Left ventricle myocardium inferior (tissue), 1 donor: ENCODE measurements around the gene APBB1. TPM values are rescaled to one million over a fixed set of nuclear protein-coding genes. Genes with fewer than 3 reads are reported as not detected.
A peak's percentile ranks its signal among the peaks of the same experiment; 100 is the strongest.

ENCODE experiments used
- DNase-seq: peaks from one replicate; pipeline ENCODE4 v3.0.0-alpha.2; 2020
- H3K27ac ChIP-seq: fragments of 200-600 bp; replicated peaks from 2 replicates; pipeline ENCODE4 v1.8.0; 2021
- H3K27me3 ChIP-seq: fragments of 200-600 bp; 2 replicates; pipeline ENCODE4 v1.8.0; 2021; ENCODE audit warnings: low read depth
- H3K36me3 ChIP-seq: fragments of 200-600 bp; 2 replicates; pipeline ENCODE4 v1.8.0; 2021
- H3K4me1 ChIP-seq: fragments of 200-600 bp; 2 replicates; pipeline ENCODE4 v1.8.0; 2021
- H3K4me3 ChIP-seq: fragments of 200-600 bp; 2 replicates; pipeline ENCODE4 v1.8.0; 2021; ENCODE audit warnings: mild to moderate bottlenecking, moderate library complexity
- H3K9me3 ChIP-seq: fragments of 200-600 bp; replicated peaks from 2 replicates; pipeline ENCODE4 v1.8.0; 2021
- intact Hi-C: fragments of 100-400 bp; cut with micrococcal nuclease; formaldehyde crosslinking; loops from one replicate; pipeline ENCODE4 v1.11.0; 2022
- total RNA-seq: library from RNA; stranded (reverse); fragmentation: NEBNext Ultra II Directional; extraction: Animal tissue kit (Norgen Biotek cat#: 25700); gene quantifications from one replicate; pipeline ENCODE4 v1.2.1, GENCODE V29; 2021
- TF ChIP-seq, protein P1 (sequence below): fragments of 200-600 bp; IDR thresholded peaks from 2 replicates; pipeline ENCODE4 v1.8.0; 2021; ENCODE audit warnings: antibody characterized with exemption, mild to moderate bottlenecking, borderline replicate concordance
- donor health status: DM: no; HTN: yes; CAD: no; lungs with severe emphysema.

APBB1 gene
- total RNA-seq, 1 donor from 2014 or later, result 75.5 TPM

DNA sequence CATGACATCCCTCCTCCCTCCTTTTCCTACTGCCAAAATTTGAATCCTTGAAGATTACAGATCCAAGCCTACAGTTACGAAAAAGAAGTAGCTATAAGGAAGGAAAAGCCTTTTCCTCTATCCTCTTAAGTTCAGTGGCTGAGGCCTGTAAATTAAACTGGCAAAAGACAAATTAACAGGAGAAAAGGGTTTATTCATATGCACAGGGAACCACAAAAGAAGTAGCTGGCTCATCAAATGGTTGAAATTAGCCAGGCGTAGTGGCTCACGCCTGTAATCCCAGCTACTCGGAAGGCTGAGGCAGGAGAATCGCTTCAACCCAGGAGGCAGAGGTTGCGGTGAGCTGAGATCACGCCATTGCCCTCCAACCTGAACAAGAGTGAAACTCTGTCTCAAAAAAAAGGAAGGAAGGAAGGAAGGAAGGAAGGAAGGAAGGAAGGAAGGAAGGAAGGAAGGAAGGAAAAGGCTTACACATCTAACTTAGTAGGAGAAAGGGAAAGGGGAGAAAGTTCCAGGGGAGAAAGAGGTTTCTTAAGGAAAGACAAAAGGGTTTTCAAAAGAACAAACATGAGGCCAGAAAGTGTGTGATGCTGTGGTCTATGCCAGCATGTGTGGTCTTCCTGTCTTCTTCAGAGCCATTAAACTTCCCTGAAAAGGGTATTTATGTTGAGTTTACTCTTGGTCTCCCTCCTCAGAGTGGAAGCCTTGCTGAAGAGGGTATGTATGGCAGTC is 33.7 kb downstream of the APBB1 start:
- DNase-seq, result no peak
- no peaks in the 10 kb centered on the region for H3K9me3 ChIP-seq
- H3K36me3 ChIP-seq, result peaks cover 3% of the 10 kb centered on the region
- no peak overlapping the region for H3K4me3 ChIP-seq
- H3K4me1 ChIP-seq, result peaks cover 11% of the 10 kb centered on the region
- intact Hi-C loops, result no loop called here
- TF ChIP-seq, protein P1, sequence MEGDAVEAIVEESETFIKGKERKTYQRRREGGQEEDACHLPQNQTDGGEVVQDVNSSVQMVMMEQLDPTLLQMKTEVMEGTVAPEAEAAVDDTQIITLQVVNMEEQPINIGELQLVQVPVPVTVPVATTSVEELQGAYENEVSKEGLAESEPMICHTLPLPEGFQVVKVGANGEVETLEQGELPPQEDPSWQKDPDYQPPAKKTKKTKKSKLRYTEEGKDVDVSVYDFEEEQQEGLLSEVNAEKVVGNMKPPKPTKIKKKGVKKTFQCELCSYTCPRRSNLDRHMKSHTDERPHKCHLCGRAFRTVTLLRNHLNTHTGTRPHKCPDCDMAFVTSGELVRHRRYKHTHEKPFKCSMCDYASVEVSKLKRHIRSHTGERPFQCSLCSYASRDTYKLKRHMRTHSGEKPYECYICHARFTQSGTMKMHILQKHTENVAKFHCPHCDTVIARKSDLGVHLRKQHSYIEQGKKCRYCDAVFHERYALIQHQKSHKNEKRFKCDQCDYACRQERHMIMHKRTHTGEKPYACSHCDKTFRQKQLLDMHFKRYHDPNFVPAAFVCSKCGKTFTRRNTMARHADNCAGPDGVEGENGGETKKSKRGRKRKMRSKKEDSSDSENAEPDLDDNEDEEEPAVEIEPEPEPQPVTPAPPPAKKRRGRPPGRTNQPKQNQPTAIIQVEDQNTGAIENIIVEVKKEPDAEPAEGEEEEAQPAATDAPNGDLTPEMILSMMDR, result no peak
- H3K27me3 ChIP-seq, result no peaks in the 10 kb centered on the region
- no peak overlapping the region for H3K27ac ChIP-seq

DNA sequence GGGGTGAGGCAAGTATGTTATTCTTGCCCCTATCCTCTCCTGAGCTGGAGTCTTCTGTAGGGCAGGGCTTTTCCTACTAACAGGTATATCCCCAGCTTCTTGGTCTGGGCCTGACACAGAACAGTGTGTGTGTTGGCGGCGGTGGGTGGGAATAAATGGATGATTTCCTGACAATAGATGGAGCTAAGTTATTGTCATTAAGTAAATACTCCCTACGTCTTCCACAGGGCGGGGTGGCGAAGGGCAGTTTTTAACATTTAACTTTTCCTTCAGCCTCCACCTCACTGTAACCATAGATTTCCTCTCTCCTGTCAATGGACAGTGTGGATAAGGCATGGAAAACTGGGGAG is 40.3 kb downstream of the APBB1 start:
- DNase-seq, result no peak
- TF ChIP-seq, protein P1, result no peak
- intact Hi-C loops, result loop anchor here (5.0 kb wide), 2 partner anchors 64 to 129 kb away; partner anchors contain the start of gene HPX
- Histone ChIP-seq H3K9me3 (no peaks in the 10 kb centered on the region), H3K4me1 (peaks cover 12% of the 10 kb centered on the region), H3K27ac (peak overlapping the region; percentile 51), H3K27me3 (no peaks in the 10 kb centered on the region), H3K36me3 (no peaks in the 10 kb centered on the region), H3K4me3 (no peak overlapping the region)

DNA sequence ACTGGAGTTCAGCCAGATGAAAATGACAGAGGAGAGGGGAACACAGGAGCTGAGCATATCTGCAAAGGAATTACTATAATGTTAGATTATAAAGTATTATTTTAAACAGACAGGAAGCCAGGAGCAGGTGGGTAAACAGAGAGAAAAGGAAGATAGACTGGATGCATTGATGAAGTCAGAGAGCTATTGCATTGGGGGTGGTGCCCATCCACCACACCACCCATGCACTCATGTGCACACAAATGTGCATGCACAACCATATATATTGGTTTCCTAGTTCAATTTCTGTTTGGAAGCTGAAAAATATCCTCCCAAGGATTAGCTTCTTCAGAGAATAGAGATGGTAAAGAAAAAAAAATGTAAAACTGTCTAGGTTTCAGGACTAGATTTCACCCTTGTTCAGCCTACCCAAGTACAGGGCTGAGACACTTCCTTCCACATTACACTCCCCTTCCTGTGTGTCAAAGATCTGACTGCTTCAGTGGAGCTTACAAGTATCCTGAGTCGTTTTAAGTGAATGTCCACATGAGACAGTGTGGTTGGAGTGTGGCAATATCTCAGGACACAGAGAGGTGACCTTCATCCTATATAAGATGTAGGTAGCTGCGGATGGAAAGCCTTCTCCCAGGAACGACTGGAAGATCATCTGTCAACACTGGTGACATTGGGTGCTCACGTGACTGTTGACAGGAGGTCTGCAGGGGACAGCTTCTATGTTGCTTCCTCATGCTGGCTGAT is 40.8 kb downstream of the APBB1 start:
- intact Hi-C loops, result loop anchor here (5.0 kb wide), 2 partner anchors 64 to 129 kb away; partner anchors contain the start of gene HPX
- H3K4me1 ChIP-seq, result peaks cover 12% of the 10 kb centered on the region
- no peaks in the 10 kb centered on the region for H3K27me3 ChIP-seq
- H3K36me3 ChIP-seq, result no peaks in the 10 kb centered on the region
- no peak for DNase-seq
- peak overlapping the region; percentile 51 for H3K27ac ChIP-seq
- H3K9me3 ChIP-seq, result no peaks in the 10 kb centered on the region
- H3K4me3 ChIP-seq, result no peak overlapping the region
- TF ChIP-seq, protein P1, result no peak

DNA sequence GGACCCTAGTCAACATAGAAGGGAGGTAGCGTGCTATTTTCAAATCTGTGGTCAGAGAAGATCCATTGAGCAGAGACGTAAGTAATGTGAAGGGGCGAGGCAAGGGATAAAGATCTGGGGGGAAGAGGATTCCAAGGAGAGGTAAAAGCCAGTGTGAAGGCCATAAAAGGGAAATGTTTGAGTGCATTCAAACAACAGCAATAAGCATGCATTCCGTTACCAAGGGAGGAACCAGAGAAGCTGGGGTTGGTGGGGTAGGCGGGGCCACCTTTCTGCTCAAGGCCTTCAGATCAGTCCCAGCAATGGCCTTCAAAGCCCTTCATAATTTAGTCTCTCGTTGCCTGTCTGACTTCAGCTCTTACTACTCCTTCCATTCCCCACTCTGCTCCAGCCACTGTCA is 47.1 kb downstream of the APBB1 start:
- Histone ChIP-seq H3K27ac (no peak overlapping the region), H3K27me3 (no peaks in the 10 kb centered on the region), H3K4me3 (no peak overlapping the region), H3K9me3 (no peaks in the 10 kb centered on the region), H3K36me3 (no peaks in the 10 kb centered on the region), H3K4me1 (no peaks in the 10 kb centered on the region)
- TF ChIP-seq, protein P1, result no peak
- DNase-seq, result no peak
- intact Hi-C loops, result no loop called here

DNA sequence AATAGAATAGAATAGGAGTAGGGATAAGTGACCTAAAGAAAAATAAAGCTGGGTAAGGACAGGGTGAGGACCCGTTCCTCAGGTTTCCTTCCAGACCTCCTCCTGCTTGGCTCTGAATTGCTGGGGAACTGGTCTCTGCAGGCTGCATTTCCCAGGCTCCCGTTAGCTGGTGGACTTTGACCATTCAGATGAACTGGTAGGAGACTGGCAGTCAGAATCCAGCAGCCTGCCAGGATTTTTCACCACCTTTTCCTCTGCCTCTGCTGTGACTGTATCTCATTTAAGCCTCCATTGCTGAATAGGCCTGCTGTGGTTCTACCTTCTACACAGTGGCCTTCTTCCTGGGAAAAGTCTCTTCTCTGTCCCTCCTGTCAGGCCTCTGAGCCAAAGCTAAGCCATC is 53.2 kb downstream of the APBB1 start:
- TF ChIP-seq, protein P1, result no peak
- intact Hi-C loops, result no loop called here
- Histone ChIP-seq H3K27ac (no peak overlapping the region), H3K9me3 (no peaks in the 10 kb centered on the region), H3K4me3 (no peak overlapping the region), H3K4me1 (peaks cover 12% of the 10 kb centered on the region), H3K27me3 (no peaks in the 10 kb centered on the region), H3K36me3 (no peaks in the 10 kb centered on the region)
- no peak for DNase-seq
